Spleen (tissue), 11 donors: ENCODE results near the gene SRXN1. TPM values are rescaled to one million over a fixed set of nuclear protein-coding genes. Genes with fewer than 3 reads are reported as not detected.

ENCODE experiments used
- DNase-seq: peaks from one replicate; pipeline ENCODE4 v3.0.0-alpha.2; 2020
- H3K27ac ChIP-seq, 8 donors: fragments of 200-600 bp; sonication (generic) in 7 of 8; 1 replicate in 4 of 8; 2 replicates in 4 of 8; pipeline versions ENCODE4 v1.5.0 to v1.8.0; 2016 to 2021; ENCODE audit warnings: inconsistent platforms in 4 of 8, mild to moderate bottlenecking in 4 of 8, moderate library complexity in 1 of 8
- H3K27me3 ChIP-seq, 7 donors: fragments of 200-600 bp; sonication (generic) in 6 of 7; replicated peaks in 1 of 7; 1 replicate in 4 of 7; 2 replicates in 3 of 7; pipeline versions ENCODE4 v1.5.0 to v1.8.0; 2016 to 2021; ENCODE audit warnings: inconsistent platforms in 3 of 7, mild to moderate bottlenecking in 1 of 7
- H3K36me3 ChIP-seq, 6 donors: fragments of 200-600 bp; sonication (generic) in 5 of 6; 1 replicate in 4 of 6; 2 replicates in 2 of 6; pipeline versions ENCODE4 v1.5.0 to v1.8.0; 2016 to 2021; ENCODE audit warnings: inconsistent platforms in 2 of 6
- H3K4me1 ChIP-seq, 6 donors: fragments of 200-600 bp; sonication (generic) in 5 of 6; 1 replicate in 3 of 6; 2 replicates in 3 of 6; pipeline versions ENCODE4 v1.5.0 to v1.8.0; 2016 to 2021; ENCODE audit warnings: inconsistent platforms in 3 of 6
- H3K4me3 ChIP-seq, 8 donors: fragments of 200-600 bp; sonication (generic) in 7 of 8; 1 replicate in 4 of 8; 2 replicates in 4 of 8; pipeline versions ENCODE4 v1.5.0 to v1.8.0; 2016 to 2021; ENCODE audit warnings: inconsistent platforms in 4 of 8, mild to moderate bottlenecking in 4 of 8, moderate library complexity in 2 of 8
- H3K9me3 ChIP-seq, 8 donors: fragments of 200-600 bp; sonication (generic) in 7 of 8; 1 replicate in 4 of 8; 2 replicates in 4 of 8; pipeline versions ENCODE4 v1.5.0 to v1.8.0; 2016 to 2021; ENCODE audit warnings: inconsistent platforms in 4 of 8
- CTCF ChIP-seq, 11 experiments: fragments of 200-600 bp in 7 of 11; fragments of 450-650 bp in 4 of 11; sonication (generic) in 4 of 11; IDR thresholded peaks in 8 of 11; conservative IDR thresholded peaks in 3 of 11; 1 replicate in 7 of 11; 2 replicates in 4 of 11; pipeline versions ENCODE4 v1.4.0 to v1.8.0; 2016 to 2021; ENCODE audit warnings: antibody characterized with exemption in 11 of 11, inconsistent platforms in 4 of 11, mild to moderate bottlenecking in 1 of 11
- POLR2A ChIP-seq, 3 donors: fragments of 450-650 bp; IDR thresholded peaks; one replicate each; pipeline ENCODE4 v1.5.1; 2017; ENCODE audit warnings: antibody characterized with exemption in 3 of 3, mild to moderate bottlenecking in 1 of 3
- POLR2AphosphoS5 ChIP-seq, 3 donors: sonication (generic); formaldehyde crosslinking; IDR thresholded peaks; one replicate each; pipeline ENCODE4 v1.5.1; 2017; ENCODE audit warnings: antibody characterized with exemption in 3 of 3
- WGBS, 5 donors: extraction: QIAGEN DNeasy Blood & Tissue Kit in 3 of 5; methylation state at CpG; one replicate each; pipeline versions ENCODE4 v1.1.5 to v1.1.7; 2013 to 2018; 5-methylcytosine and 5-hydroxymethylcytosine counted together
- intact Hi-C: fragments of 100-400 bp; cut with DNase I; formaldehyde crosslinking; loops from one replicate; pipeline ENCODE4 v1.15.0; 2023; ENCODE audit warnings: low total_unique reads
- polyA plus RNA-seq, 3 donors: library from polyadenylated mRNA; stranded (reverse); fragments of 200-250 nt; gene quantifications; one replicate each; pipeline ENCODE4 v1.2.1, GENCODE V29; 2013
- total RNA-seq, 7 donors: library from RNA; depleted of rRNA in 3 of 7; stranded (reverse); fragments of >200 nt in 3 of 7; fragmentation: NEBNext Ultra II Directional in 4 of 7; extraction: Animal tissue kit (Norgen Biotek cat#: 25700) in 4 of 7; gene quantifications; one replicate each; pipeline versions ENCODE4 v1.1.0 to v1.2.1, GENCODE V29; 2016 to 2021
- donor health status: healthy with polysubstance abuse.
- donor health status: DM: no; HTN: no; CAD: no; lungs with moderate emphysema.
- donor health status: DM: no; HTN: no; CAD: no.
- donor health status: Bipolar disorder and iron deficiency.
- donor health status: healthy.
- donor health status: DM: no; HTN: no; CAD: no.
- donor health status: DM: yes; HTN: yes; CAD: no.

SRXN1 gene
- total and polyA plus RNA-seq, 10 donors: 4.5 to 31.3 (median 12.7) TPM

- intact Hi-C loops: no loop called here
These were observed 15.1 kb upstream of the SRXN1 start for GRCh38 chr20:668050-668449.

GRCh38 chr20:667351-668034, 14.5 kb upstream of the SRXN1 start:
- Histone ChIP-seq H3K4me3 (no peak overlapping the region), H3K36me3 (no peaks in the 10 kb centered on the region), H3K27me3 (peaks cover 3 to 96% (median 51%) of the 10 kb centered on the region in 7 donors), H3K9me3 (no peaks in the 10 kb centered on the region), H3K4me1 (peaks cover 0 to 13% (median 3%) of the 10 kb centered on the region in 6 donors), H3K27ac (no peak overlapping the region)
- peak; percentile 89 for DNase-seq
- TF ChIP-seq POLR2A (IDR thresholded peaks at IDR 0.05): no peak
- peak; percentile 38 to 88 (median 73) for TF ChIP-seq CTCF (IDR thresholded peaks at IDR 0.05 in 8 of 11, conservative IDR thresholded peaks at IDR 0.05 in 3 of 11)
- WGBS, 5 donors: 34 to 42% (median 35%) methylated on average over 9 of the region's 9 CpGs
- intact Hi-C loops: no loop called here

More at GRCh38 chr20:668050-668449, 15.1 kb upstream of the SRXN1 start:
- Histone ChIP-seq H3K4me3 (no peak overlapping the region), H3K4me1 (peaks cover 0 to 12% (median 4%) of the 10 kb centered on the region in 6 donors), H3K27ac (no peak overlapping the region), H3K36me3 (no peaks in the 10 kb centered on the region), H3K9me3 (no peaks in the 10 kb centered on the region), H3K27me3 (peaks cover 3 to 96% (median 49%) of the 10 kb centered on the region in 7 donors)
- TF ChIP-seq CTCF (IDR thresholded peaks at IDR 0.05 in 8 of 11, conservative IDR thresholded peaks at IDR 0.05 in 3 of 11) (no peak), POLR2AphosphoS5 (IDR thresholded peaks at IDR 0.05) (no peak), POLR2A (IDR thresholded peaks at IDR 0.05) (no peak)
- no peak for DNase-seq

- Histone ChIP-seq H3K27ac (no peak overlapping the region), H3K27me3 (peaks cover 3 to 96% (median 53%) of the 10 kb centered on the region in 7 donors), H3K36me3 (no peaks in the 10 kb centered on the region), H3K4me1 (peaks cover 0 to 19% (median 3%) of the 10 kb centered on the region in 6 donors), H3K4me3 (no peak overlapping the region), H3K9me3 (no peaks in the 10 kb centered on the region)
- DNase-seq: no peak
- intact Hi-C loops: no loop called here
- TF ChIP-seq POLR2AphosphoS5 (IDR thresholded peaks at IDR 0.05): no peak
- TF ChIP-seq POLR2A (IDR thresholded peaks at IDR 0.05): no peak
- WGBS, 5 donors: 60 to 70% (median 62%) methylated on average over 4 of the region's 4 CpGs
These were observed 13.9 kb upstream of the SRXN1 start for GRCh38 chr20:666877-667276.

- DNase-seq: peak; percentile 41
- no peak overlapping the region for H3K4me3 ChIP-seq
- WGBS, 5 donors: 54 to 62% (median 61%) methylated on average over 3 to 6 of the region's 6 CpGs
- TF ChIP-seq POLR2A (IDR thresholded peaks at IDR 0.05) (no peak), POLR2AphosphoS5 (IDR thresholded peaks at IDR 0.05) (no peak)
- peaks cover 3 to 96% (median 53%) of the 10 kb centered on the region in 7 donors for H3K27me3 ChIP-seq
- no peak overlapping the region for H3K27ac ChIP-seq
- no peaks in the 10 kb centered on the region for H3K36me3 ChIP-seq
- H3K9me3 ChIP-seq: no peaks in the 10 kb centered on the region
- peaks cover 0 to 32% (median 3%) of the 10 kb centered on the region in 6 donors for H3K4me1 ChIP-seq
- intact Hi-C loops: no loop called here
These were observed 12.3 kb upstream of the SRXN1 start for GRCh38 chr20:665276-665675.

- DNase-seq: no peak
- peaks cover 0 to 39% (median 5%) of the 10 kb centered on the region in 6 donors for H3K4me1 ChIP-seq
- H3K9me3 ChIP-seq: no peaks in the 10 kb centered on the region
- peaks cover 3 to 96% (median 53%) of the 10 kb centered on the region in 7 donors for H3K27me3 ChIP-seq
- no peaks in the 10 kb centered on the region for H3K36me3 ChIP-seq
- TF ChIP-seq CTCF (IDR thresholded peaks at IDR 0.05 in 8 of 11, conservative IDR thresholded peaks at IDR 0.05 in 3 of 11): no peak
- no peak for TF ChIP-seq POLR2A (IDR thresholded peaks at IDR 0.05)
- TF ChIP-seq POLR2AphosphoS5 (IDR thresholded peaks at IDR 0.05): no peak
- intact Hi-C loops: no loop called here
- no peak overlapping the region for H3K4me3 ChIP-seq
- WGBS, 5 donors: 31 to 60% (median 38%) methylated on average over 8 to 13 of the region's 13 CpGs
- no peak overlapping the region for H3K27ac ChIP-seq
These were observed 11.6 kb upstream of the SRXN1 start for GRCh38 chr20:664576-664975.
